Duodenal mucosa (tissue), 2 donors: ENCODE data around the gene ADD3.

Experiments
- H3K27ac ChIP-seq: one replicate; pipeline ENCODE4 v1.7.0; 2013; ENCODE audit warnings: low read depth, low read length
- H3K27me3 ChIP-seq, 2 donors: one replicate each; pipeline ENCODE4 v1.7.0; 2013; ENCODE audit warnings: low read length in 2 of 2, control low read depth in 1 of 2; ENCODE audit not compliant: insufficient read depth in 2 of 2, control insufficient read depth in 1 of 2
- H3K36me3 ChIP-seq, 2 donors: one replicate each; pipeline ENCODE4 v1.7.0; 2013; ENCODE audit warnings: low read length in 2 of 2, control low read depth in 1 of 2; ENCODE audit not compliant: insufficient read depth in 2 of 2, control insufficient read depth in 1 of 2
- H3K4me1 ChIP-seq, 2 donors: one replicate each; pipeline ENCODE4 v1.7.0; 2013; ENCODE audit warnings: low read length in 2 of 2, control low read depth in 1 of 2; ENCODE audit not compliant: insufficient read depth in 2 of 2, control insufficient read depth in 1 of 2
- H3K4me3 ChIP-seq, 2 donors: one replicate each; pipeline ENCODE4 v1.7.0; 2013; ENCODE audit warnings: low read length in 2 of 2, low read depth in 1 of 2
- H3K9ac ChIP-seq, 2 donors: one replicate each; pipeline ENCODE4 v1.7.0; 2013; ENCODE audit warnings: low read length in 2 of 2, low read depth in 1 of 2
- H3K9me3 ChIP-seq, 2 donors: one replicate each; pipeline ENCODE4 v1.7.0; 2013; ENCODE audit warnings: low read length in 2 of 2, control low read depth in 1 of 2; ENCODE audit not compliant: control insufficient read depth in 1 of 2

Gene ADD3

DNA sequence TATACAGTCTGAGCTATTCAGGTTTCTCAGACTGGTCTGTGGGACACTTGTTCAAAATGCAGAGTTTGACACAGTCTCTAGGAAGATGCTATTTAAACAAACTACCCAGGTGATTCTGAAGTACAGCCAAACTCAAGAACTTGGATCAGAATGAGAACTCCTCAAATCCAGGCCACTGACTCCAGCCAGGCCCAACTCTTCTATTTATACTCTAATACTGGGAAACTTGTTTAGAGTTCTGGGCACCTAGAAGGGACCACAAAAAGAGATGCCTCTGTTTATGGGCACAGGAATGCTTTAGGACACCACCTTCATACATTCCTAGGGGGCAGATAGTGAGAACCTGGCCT, 40.1 kb upstream of the ADD3 start:
- H3K4me3 ChIP-seq: no peak overlapping the region
- H3K27me3 ChIP-seq: no peaks in the 10 kb centered on the region
- no peaks in the 10 kb centered on the region for H3K36me3 ChIP-seq
- H3K9me3 ChIP-seq: no peaks in the 10 kb centered on the region
- H3K27ac ChIP-seq: no peak overlapping the region
- peaks cover 56 to 66% of the 10 kb centered on the region in 2 donors for H3K4me1 ChIP-seq
- no peak overlapping the region for H3K9ac ChIP-seq

GRCh38 chr10:109968953-109969759, 38.6 kb upstream of the ADD3 start:
- no peak overlapping the region for H3K27ac ChIP-seq
- H3K27me3 ChIP-seq: no peaks in the 10 kb centered on the region

DNA sequence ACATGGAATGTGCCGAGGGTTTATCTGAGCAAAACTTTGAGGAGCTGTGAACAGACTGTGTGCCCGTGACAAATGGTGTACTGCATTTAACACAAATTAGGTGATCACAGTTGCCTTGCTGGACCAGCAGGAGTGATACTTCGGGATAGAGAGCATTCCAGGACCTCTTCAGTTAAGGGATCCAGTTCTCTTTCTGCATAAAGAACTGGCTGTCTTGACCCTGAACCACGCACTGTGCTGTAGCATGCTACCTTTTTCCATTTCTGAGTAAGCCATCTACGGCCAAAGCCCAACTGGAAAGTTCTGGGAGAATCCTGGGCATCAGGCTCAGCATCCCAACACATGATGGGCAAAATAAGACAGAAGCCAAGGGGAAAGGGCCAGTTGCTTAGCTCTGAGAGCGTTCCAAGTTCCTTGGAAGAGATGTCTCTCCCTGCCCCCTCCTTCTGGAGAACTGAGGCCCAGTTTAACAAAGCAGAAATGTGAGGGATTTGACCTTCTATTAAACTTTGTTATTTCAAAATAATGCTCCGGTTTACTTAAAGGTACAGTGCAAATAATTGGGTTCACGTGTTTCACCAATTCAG, 37.9 kb upstream of the ADD3 start:
- no peak overlapping the region for H3K27ac ChIP-seq
- H3K4me1 ChIP-seq: peaks cover 69 to 77% of the 10 kb centered on the region in 2 donors
- H3K36me3 ChIP-seq: no peaks in the 10 kb centered on the region
- H3K27me3 ChIP-seq: no peaks in the 10 kb centered on the region
- peak overlapping the region in 1 of 2 donors; percentile 2 for H3K4me3 ChIP-seq
- no peak overlapping the region for H3K9ac ChIP-seq
- no peaks in the 10 kb centered on the region for H3K9me3 ChIP-seq

More at GRCh38 chr10:109968953-109969759, 38.6 kb upstream of the ADD3 start:
- Histone ChIP-seq H3K36me3 (no peaks in the 10 kb centered on the region), H3K4me3 (peak overlapping the region in 1 of 2 donors; percentile 2), H3K9me3 (no peaks in the 10 kb centered on the region), H3K4me1 (peaks cover 65 to 76% of the 10 kb centered on the region in 2 donors), H3K9ac (no peak overlapping the region)

- no peaks in the 10 kb centered on the region for H3K27me3 ChIP-seq
- H3K9me3 ChIP-seq: no peaks in the 10 kb centered on the region
- peaks cover 65 to 77% of the 10 kb centered on the region in 2 donors for H3K4me1 ChIP-seq
- H3K9ac ChIP-seq: no peak overlapping the region
- H3K36me3 ChIP-seq: no peaks in the 10 kb centered on the region
- H3K27ac ChIP-seq: no peak overlapping the region
- no peak overlapping the region for H3K4me3 ChIP-seq
Measured at GRCh38 chr10:109971634-109972033, 36.1 kb upstream of the ADD3 start.

- Histone ChIP-seq H3K27me3 (no peaks in the 10 kb centered on the region), H3K4me3 (no peak overlapping the region), H3K4me1 (peaks cover 65 to 76% of the 10 kb centered on the region in 2 donors), H3K9me3 (no peaks in the 10 kb centered on the region), H3K36me3 (no peaks in the 10 kb centered on the region), H3K27ac (no peak overlapping the region), H3K9ac (no peak overlapping the region)
Measured at GRCh38 chr10:109972372-109973001, 35.3 kb upstream of the ADD3 start.

DNA sequence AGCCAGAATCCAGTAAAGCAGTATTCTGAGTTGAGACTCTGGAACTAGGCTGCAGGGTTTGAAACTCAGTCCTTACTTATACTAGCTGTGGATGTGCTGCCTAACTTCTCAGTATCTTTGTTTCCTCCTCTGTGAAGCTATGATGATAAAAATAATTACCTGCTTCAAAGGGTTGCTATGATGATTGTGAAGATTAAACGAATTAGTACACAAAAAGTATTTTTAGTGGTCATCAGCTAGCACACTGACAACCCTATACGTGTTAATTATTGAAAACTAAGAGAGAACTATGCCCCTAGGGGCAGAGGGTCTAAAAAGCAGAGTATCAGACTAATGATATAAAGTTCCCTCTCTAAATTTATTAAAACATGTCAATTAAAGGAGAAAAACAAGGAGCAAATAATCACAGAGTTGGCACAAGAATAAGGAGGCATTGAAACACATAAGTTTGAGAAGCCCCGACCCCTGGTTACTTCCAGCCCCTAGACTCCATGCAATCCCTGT, 34.4 kb upstream of the ADD3 start:
- Histone ChIP-seq H3K4me1 (peaks cover 62 to 75% of the 10 kb centered on the region in 2 donors), H3K9me3 (no peaks in the 10 kb centered on the region), H3K27ac (no peak overlapping the region), H3K4me3 (no peak overlapping the region), H3K36me3 (no peaks in the 10 kb centered on the region), H3K9ac (no peak overlapping the region), H3K27me3 (no peaks in the 10 kb centered on the region)

GRCh38 chr10:109974504-109975191, 33.1 kb upstream of the ADD3 start:
- H3K27ac ChIP-seq: peak overlapping the region; percentile 30
- no peaks in the 10 kb centered on the region for H3K27me3 ChIP-seq
- H3K4me1 ChIP-seq: peaks cover 53 to 71% of the 10 kb centered on the region in 2 donors
- H3K9ac ChIP-seq: no peak overlapping the region
- H3K36me3 ChIP-seq: no peaks in the 10 kb centered on the region
- no peak overlapping the region for H3K4me3 ChIP-seq
- H3K9me3 ChIP-seq: no peaks in the 10 kb centered on the region

DNA sequence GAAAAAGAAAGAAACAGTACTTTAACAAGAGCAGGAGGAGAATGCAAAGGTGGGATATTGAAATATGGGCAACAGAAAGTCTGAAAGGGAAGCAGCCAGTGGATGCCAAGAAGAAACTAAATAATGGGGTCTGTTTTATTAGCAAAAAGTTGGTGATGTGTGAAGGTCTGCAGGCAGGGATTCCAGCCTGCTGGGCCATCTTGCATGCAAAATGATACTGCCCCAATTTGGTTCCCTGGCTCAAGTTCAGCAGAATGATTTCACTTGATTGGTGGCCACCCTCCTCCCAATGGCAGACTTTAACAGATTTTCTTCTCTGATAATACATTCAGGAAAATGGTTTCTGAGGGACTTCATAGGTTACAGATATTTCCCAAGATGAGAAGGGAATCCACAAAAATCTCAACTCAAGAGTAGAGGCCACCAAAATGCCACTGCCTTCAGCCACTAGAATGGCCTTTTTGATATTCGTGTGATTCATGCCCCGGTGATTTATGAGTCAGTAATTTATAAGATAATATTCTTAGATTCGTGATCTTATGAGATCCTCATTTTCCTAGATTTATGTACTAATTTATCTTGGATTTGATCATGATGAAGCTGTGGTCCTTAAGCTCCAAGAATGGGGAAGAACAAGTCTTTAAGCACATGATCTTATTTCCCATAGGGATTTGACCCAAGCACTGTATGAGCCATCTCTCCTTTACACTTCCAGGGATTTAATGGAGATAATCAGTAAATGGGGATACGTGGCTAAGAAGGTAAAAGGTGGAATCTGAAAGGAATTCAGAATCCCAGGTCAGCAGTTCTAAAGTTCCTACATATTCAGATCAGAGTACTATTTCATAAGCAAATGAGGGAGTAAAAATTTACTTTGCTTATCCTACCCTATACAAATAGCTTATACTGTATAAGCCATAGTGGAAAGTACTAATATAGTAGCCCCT, 32.3 kb upstream of the ADD3 start:
- Histone ChIP-seq H3K27me3 (no peaks in the 10 kb centered on the region), H3K9ac (peak overlapping the region in 1 of 2 donors; percentile 2), H3K27ac (no peak overlapping the region), H3K36me3 (no peaks in the 10 kb centered on the region), H3K4me1 (peaks cover 45 to 63% of the 10 kb centered on the region in 2 donors), H3K9me3 (no peaks in the 10 kb centered on the region), H3K4me3 (peak overlapping the region in 1 of 2 donors; percentile 0)

DNA sequence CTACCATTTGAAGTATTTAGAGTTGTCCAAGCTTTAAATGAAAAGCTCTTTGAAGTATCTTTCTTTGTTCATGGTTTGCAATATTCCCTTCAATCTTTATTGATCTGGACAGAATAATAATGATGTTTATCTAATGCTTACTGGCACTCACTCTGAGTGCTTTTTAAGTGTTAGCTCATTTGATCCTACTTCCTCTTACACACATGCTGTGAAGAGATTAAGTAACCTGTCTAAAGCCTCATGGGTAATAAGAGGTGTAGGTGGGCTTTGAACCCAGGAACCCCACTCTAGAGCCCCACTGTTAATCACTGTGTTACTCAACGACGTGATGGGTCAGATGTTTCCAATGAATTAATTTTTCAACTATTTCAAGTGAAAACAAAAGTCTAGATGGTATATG, 31.1 kb upstream of the ADD3 start:
- Histone ChIP-seq H3K9me3 (no peaks in the 10 kb centered on the region), H3K9ac (no peak overlapping the region), H3K36me3 (no peaks in the 10 kb centered on the region), H3K27me3 (no peaks in the 10 kb centered on the region), H3K27ac (peak overlapping the region; percentile 68), H3K4me3 (peak overlapping the region in 1 of 2 donors; percentile 33), H3K4me1 (peaks cover 48 to 57% of the 10 kb centered on the region in 2 donors)
